ENCODE measurements around the gene USP25. TPM values are rescaled to one million over a fixed set of nuclear protein-coding genes. Genes with fewer than 3 reads are reported as not detected.

The USP25 gene
- total RNA-seq, 1 experiment from 2014 or later: 42.0 TPM

- no peaks in the 10 kb centered on the region for H3K9me3 Mint-ChIP-seq
- POLR2A ChIA-PET: no interaction called here
- no peaks in the 10 kb centered on the region for H3K27me3 Mint-ChIP-seq (ENCODE audit: low read depth)
- H3K4me3 Mint-ChIP-seq: no peak overlapping the region
- H3K4me1 Mint-ChIP-seq: peaks cover 18% of the 10 kb centered on the region
- no peak overlapping the region for H3K27ac Mint-ChIP-seq
- H3K36me3 Mint-ChIP-seq: no peaks in the 10 kb centered on the region
- DNase-seq (ENCODE audit: low spot score): no peak
- CTCF ChIA-PET: interaction anchor here (0.7 to 1.1 kb wide), 2 partner anchors 9 to 23 kb away, joined by 3 to 4 read pairs; no protein-coding TSS in a partner anchor
- ATAC-seq: no peak
- TF ChIP-seq NFE2L1 (CRISPR knock-in tag; IDR thresholded peaks at IDR 0.05) (no peak), ZBTB43 (CRISPR knock-in tag; IDR thresholded peaks at IDR 0.05) (no peak)
Measured at GRCh38 chr21:15793550-15794235, 63.9 kb downstream of the USP25 start.

- H3K4me1 Mint-ChIP-seq: peaks cover 15% of the 10 kb centered on the region
- ChIA-PET CTCF (interaction anchor here (0.7 to 1.1 kb wide), 2 partner anchors 9 to 23 kb away, joined by 3 to 4 read pairs; no protein-coding TSS in a partner anchor), POLR2A (no interaction called here)
- no peaks in the 10 kb centered on the region for H3K36me3 Mint-ChIP-seq
- DNase-seq (ENCODE audit: low spot score) (no peak), ATAC-seq (no peak)
- no peaks in the 10 kb centered on the region for H3K27me3 Mint-ChIP-seq (ENCODE audit: low read depth)
- TF ChIP-seq JAZF1 (CRISPR knock-in tag; IDR thresholded peaks at IDR 0.05) (no peak), ZNF416 (CRISPR knock-in tag; IDR thresholded peaks at IDR 0.05) (no peak), MAX (CRISPR knock-in tag; IDR thresholded peaks at IDR 0.05) (no peak), GABPB1 (CRISPR knock-in tag; IDR thresholded peaks at IDR 0.05) (no peak), PRDM15 (CRISPR knock-in tag; IDR thresholded peaks at IDR 0.05) (no peak), ZNF423 (CRISPR knock-in tag; IDR thresholded peaks at IDR 0.05) (no peak), ZSCAN18 (CRISPR knock-in tag; IDR thresholded peaks at IDR 0.05) (no peak), ZNF532 (CRISPR knock-in tag; IDR thresholded peaks at IDR 0.05; ENCODE audit: borderline replicate concordance) (no peak), JUN (CRISPR knock-in tag; IDR thresholded peaks at IDR 0.05) (no peak), FOXP1 (CRISPR knock-in tag; IDR thresholded peaks at IDR 0.05; ENCODE audit: borderline replicate concordance) (no peak), ZNF317 (CRISPR knock-in tag; IDR thresholded peaks at IDR 0.05; ENCODE audit: borderline replicate concordance, low read depth) (no peak), IRF1 (CRISPR knock-in tag; IDR thresholded peaks at IDR 0.05) (no peak), MXD4 (CRISPR knock-in tag; IDR thresholded peaks at IDR 0.05; ENCODE audit: borderline replicate concordance) (no peak), SOX15 (CRISPR knock-in tag; IDR thresholded peaks at IDR 0.05) (no peak), CBFB (CRISPR knock-in tag; IDR thresholded peaks at IDR 0.05; ENCODE audit: low read depth) (no peak)
- H3K4me3 Mint-ChIP-seq: no peak overlapping the region
- no peak overlapping the region for H3K27ac Mint-ChIP-seq
- no peaks in the 10 kb centered on the region for H3K9me3 Mint-ChIP-seq
Measured at GRCh38 chr21:15794277-15794912, 64.6 kb downstream of the USP25 start.
